ENCODE data around the gene DNAJC28. TPM values are rescaled to one million over a fixed set of nuclear protein-coding genes. Genes with fewer than 3 reads are reported as not detected.

DNAJC28 gene
- polyA plus RNA-seq (2012; rRNA removed), result 0.58 and 0.88 TPM in 2 replicates
- 1.2 and 1.8 TPM in 2 replicates for polyA plus RNA-seq (2012; cell fraction: cytosol; rRNA removed)
- polyA plus RNA-seq (2012; cell fraction: nucleus; rRNA removed), result 0.28 and 0.83 TPM in 2 replicates

- Histone ChIP-seq H3K27ac (ENCODE audit: low read depth in 2 of 2, low read length in 1 of 2) (peak within 1 kb of the TSS; percentile 26 to 83; a peak in 2 of 4 replicates), H3K9me2 (no peaks in the 10 kb centered on the region), H3K4me3 (ENCODE audit: low read depth in 2 of 2, low read length in 1 of 2) (peak within 1 kb of the TSS; percentile 67 to 81), H2AFZ (ENCODE audit: low read depth) (peak within 1 kb of the TSS; percentile 96), H3F3A (replicated peaks; ENCODE audit: insufficient read depth) (peaks cover 9% of the 10 kb centered on the region), H3K27me3 (ENCODE audit: insufficient read depth) (no peaks in the 10 kb centered on the region), H3K4me2 (peak within 1 kb of the TSS; percentile 82), H3K9me3 (no peaks in the 10 kb centered on the region), H4K20me1 (ENCODE audit: insufficient read depth) (no peaks in the 10 kb centered on the region), H3K36me3 (replicated peaks in 1 of 2; ENCODE audit: control insufficient read depth in 1 of 2, insufficient read depth in 2 of 2, low read length in 1 of 2) (no peaks in the 10 kb centered on the region), H3K79me2 (ENCODE audit: insufficient read depth) (no peaks in the 10 kb centered on the region), H3K9ac (peak within 1 kb of the TSS; percentile 61), H3K4me1 (ENCODE audit: control insufficient read depth in 1 of 2, insufficient read depth in 2 of 2, low read depth in 1 of 2, low read length in 1 of 2) (no peaks in the 10 kb centered on the region)
- ChIA-PET POLR2A (interaction anchor here (0.6 to 4.7 kb wide), 4 partner anchors 9 to 763 kb away, joined by 3 to 56 read pairs (median 3); partner anchors contain the start of gene TMEM50B), CTCF (interaction anchor here (1.6 to 3.8 kb wide), 2 partner anchors 11 to 114 kb away, joined by 6 to 15 read pairs; partner anchors contain the start of gene TMEM50B)
- peak; percentile 96 for DNase-seq
- WGBS (ENCODE audit: low lambda C conversion rate), result under 1% methylated on average over 33 of the region's 52 CpGs
- TF ChIP-seq RAD21 (IDR thresholded peaks at IDR 0.05; ENCODE audit: low read length) (no peak), ZBTB33 (IDR thresholded peaks at IDR 0.05; ENCODE audit: borderline replicate concordance, low read depth) (no peak), FOXJ3 (CRISPR knock-in tag; IDR thresholded peaks at IDR 0.05) (no peak), CTCF (IDR thresholded peaks at IDR 0.05) (no peak), EP300 (IDR thresholded peaks at IDR 0.05; ENCODE audit: borderline replicate concordance in 1 of 2, low read depth in 1 of 2, low read length in 1 of 2) (no peak), CHD2 (IDR thresholded peaks at IDR 0.05; ENCODE audit: low read length, partially characterized antibody) (no peak), GABPA (IDR thresholded peaks at IDR 0.05; ENCODE audit: low read depth) (0 out of 2 replicates have a peak, but pooled peaks have one; percentile 11), NFIC (IDR thresholded peaks at IDR 0.05; ENCODE audit: borderline replicate concordance) (0 out of 2 replicates have a peak, but pooled peaks have one; percentile 40), TEAD4 (IDR thresholded peaks at IDR 0.05; ENCODE audit: borderline replicate concordance, insufficient read depth) (no peak), RFX5 (IDR thresholded peaks at IDR 0.05; ENCODE audit: low read length) (no peak), EZH2phosphoT487 (IDR thresholded peaks at IDR 0.05; ENCODE audit: borderline replicate concordance, low read depth) (no peak), GATA2 (CRISPR knock-in tag; IDR thresholded peaks at IDR 0.05) (no peak), NRF1 (IDR thresholded peaks at IDR 0.05; ENCODE audit: low read depth, low read length) (peak; percentile 91), REST (IDR thresholded peaks at IDR 0.05; ENCODE audit: low read depth, low read length) (no peak), MEF2A (IDR thresholded peaks at IDR 0.05; ENCODE audit: borderline replicate concordance, low read depth) (no peak), ELF1 (IDR thresholded peaks at IDR 0.05) (no peak), TCF12 (IDR thresholded peaks at IDR 0.05) (no peak), RCOR1 (IDR thresholded peaks at IDR 0.05; ENCODE audit: low read length) (no peak), MXI1 (IDR thresholded peaks at IDR 0.05; ENCODE audit: low read depth, low read length) (peak; percentile 63), YY1 (IDR thresholded peaks at IDR 0.05; ENCODE audit: low read depth) (no peak), PBX3 (IDR thresholded peaks at IDR 0.05) (0 out of 2 replicates have a peak, but pooled peaks have one; percentile 10)
- TF ChIP-seq, protein P1, sequence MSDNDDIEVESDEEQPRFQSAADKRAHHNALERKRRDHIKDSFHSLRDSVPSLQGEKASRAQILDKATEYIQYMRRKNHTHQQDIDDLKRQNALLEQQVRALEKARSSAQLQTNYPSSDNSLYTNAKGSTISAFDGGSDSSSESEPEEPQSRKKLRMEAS (IDR thresholded peaks at IDR 0.05; ENCODE audit: low read depth), result peak; percentile 86
- TF ChIP-seq, protein P2, sequence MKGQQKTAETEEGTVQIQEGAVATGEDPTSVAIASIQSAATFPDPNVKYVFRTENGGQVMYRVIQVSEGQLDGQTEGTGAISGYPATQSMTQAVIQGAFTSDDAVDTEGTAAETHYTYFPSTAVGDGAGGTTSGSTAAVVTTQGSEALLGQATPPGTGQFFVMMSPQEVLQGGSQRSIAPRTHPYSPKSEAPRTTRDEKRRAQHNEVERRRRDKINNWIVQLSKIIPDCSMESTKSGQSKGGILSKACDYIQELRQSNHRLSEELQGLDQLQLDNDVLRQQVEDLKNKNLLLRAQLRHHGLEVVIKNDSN (IDR thresholded peaks at IDR 0.05; ENCODE audit: borderline replicate concordance, low read depth), result no peak
Observed at GRCh38 chr21:33491373-33492102, at the start of gene DNAJC28. Gene DNAJC28, minus strand, starts transcription at chr21:33491716. Its CDS starts 2,323 bp downstream, at chr21:33489393.

All from SK-N-SH (cell line).